ENCODE results near the gene TSPAN33. TPM values are rescaled to one million over a fixed set of nuclear protein-coding genes. Genes with fewer than 3 reads are reported as not detected.

Gene TSPAN33
- total and polyA plus RNA-seq, 9 of the 15 experiments (the other 6 are each of a cell fraction or from before 2014, with no cell fraction given) = 0.03 to 1.5 (median 0.23) TPM; not detected in 2

- TF ChIP-seq ZSCAN32 (CRISPR knock-in tag; IDR thresholded peaks at IDR 0.05) (no peak), TFAP4 (CRISPR knock-in tag; IDR thresholded peaks at IDR 0.05; ENCODE audit: borderline replicate concordance) (peak; percentile 76), SIX5 (IDR thresholded peaks at IDR 0.05; ENCODE audit: borderline replicate concordance in 1 of 2, insufficient read depth in 1 of 2, low read depth in 1 of 2, low read length in 2 of 2) (no peak), CREB3 (tag; conservative IDR thresholded peaks at IDR 0.05; ENCODE audit: low read depth) (no peak), NR4A1 (CRISPR knock-in tag; IDR thresholded peaks at IDR 0.05) (0 out of 2 replicates have a peak, but pooled peaks have one; percentile 2), NR4A1 (tag; IDR thresholded peaks at IDR 0.05) (no peak), FOXM1 (IDR thresholded peaks at IDR 0.05; ENCODE audit: low read depth) (no peak), FOXM1 (CRISPR knock-in tag; IDR thresholded peaks at IDR 0.05; ENCODE audit: low read depth) (no peak), REST (IDR thresholded peaks at IDR 0.05; ENCODE audit: borderline replicate concordance) (peak; percentile 59; the same call in 1 of the 2 replicates), REST (CRISPR knock-in tag; IDR thresholded peaks at IDR 0.05; ENCODE audit: low read depth) (no peak), ZKSCAN3 (CRISPR knock-in tag; IDR thresholded peaks at IDR 0.05) (no peak), ZNF143 (CRISPR knock-in tag; IDR thresholded peaks at IDR 0.05) (no peak), ADNP (tag; IDR thresholded peaks at IDR 0.05) (no peak), RAD21 (CRISPR knock-in tag; conservative IDR thresholded peaks at IDR 0.05 in 1 of 2, IDR thresholded peaks at IDR 0.05 in 1 of 2) (peak; percentile 62 to 83), UBTF (IDR thresholded peaks at IDR 0.05; ENCODE audit: borderline replicate concordance in 1 of 2, low read depth in 2 of 2, low read length in 2 of 2) (0 out of 4 replicates have a peak, but pooled peaks of 1 of the 2 experiments have one; percentile 44), TAF15 (IDR thresholded peaks at IDR 0.05; ENCODE audit: low read depth, low read length) (no peak)
Observed at GRCh38 chr7:129213828-129214227, 69.3 kb downstream of the TSPAN33 start (continued).

All from K562 (cell line).